ENCODE results near the gene COX5A.

Gene COX5A

GRCh38 chr15:74870436-74871215, 67.2 kb downstream of the COX5A start:
- TF ChIP-seq, protein P1, sequence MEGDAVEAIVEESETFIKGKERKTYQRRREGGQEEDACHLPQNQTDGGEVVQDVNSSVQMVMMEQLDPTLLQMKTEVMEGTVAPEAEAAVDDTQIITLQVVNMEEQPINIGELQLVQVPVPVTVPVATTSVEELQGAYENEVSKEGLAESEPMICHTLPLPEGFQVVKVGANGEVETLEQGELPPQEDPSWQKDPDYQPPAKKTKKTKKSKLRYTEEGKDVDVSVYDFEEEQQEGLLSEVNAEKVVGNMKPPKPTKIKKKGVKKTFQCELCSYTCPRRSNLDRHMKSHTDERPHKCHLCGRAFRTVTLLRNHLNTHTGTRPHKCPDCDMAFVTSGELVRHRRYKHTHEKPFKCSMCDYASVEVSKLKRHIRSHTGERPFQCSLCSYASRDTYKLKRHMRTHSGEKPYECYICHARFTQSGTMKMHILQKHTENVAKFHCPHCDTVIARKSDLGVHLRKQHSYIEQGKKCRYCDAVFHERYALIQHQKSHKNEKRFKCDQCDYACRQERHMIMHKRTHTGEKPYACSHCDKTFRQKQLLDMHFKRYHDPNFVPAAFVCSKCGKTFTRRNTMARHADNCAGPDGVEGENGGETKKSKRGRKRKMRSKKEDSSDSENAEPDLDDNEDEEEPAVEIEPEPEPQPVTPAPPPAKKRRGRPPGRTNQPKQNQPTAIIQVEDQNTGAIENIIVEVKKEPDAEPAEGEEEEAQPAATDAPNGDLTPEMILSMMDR (IDR thresholded peaks at IDR 0.05; ENCODE audit: low read depth, low read length), result no peak
- no peak for DNase-seq (ENCODE audit: extremely low read depth, low read depth)
